Placental pericyte (primary cell): Measurements from ENCODE around the gene TFPI2. TPM values are rescaled to one million over a fixed set of nuclear protein-coding genes. Genes with fewer than 3 reads are reported as not detected.

ENCODE experiments used
- small RNA-seq: library from RNA; depleted of rRNA; stranded (forward); fragments of <200 nt; gene quantifications from one replicate; pipeline ENCODE3, GENCODE V24; 2012; ENCODE audit warnings: low replicate concordance
- total RNA-seq: library from RNA; depleted of rRNA; stranded (reverse); fragments of >200 nt; gene quantifications from 2 replicates; pipeline ENCODE4 v1.2.3, GENCODE V29; 2012

Gene TFPI2, protein sequence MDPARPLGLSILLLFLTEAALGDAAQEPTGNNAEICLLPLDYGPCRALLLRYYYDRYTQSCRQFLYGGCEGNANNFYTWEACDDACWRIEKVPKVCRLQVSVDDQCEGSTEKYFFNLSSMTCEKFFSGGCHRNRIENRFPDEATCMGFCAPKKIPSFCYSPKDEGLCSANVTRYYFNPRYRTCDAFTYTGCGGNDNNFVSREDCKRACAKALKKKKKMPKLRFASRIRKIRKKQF
- 650 and 1,118 TPM in 2 replicates for total RNA-seq

DNA sequence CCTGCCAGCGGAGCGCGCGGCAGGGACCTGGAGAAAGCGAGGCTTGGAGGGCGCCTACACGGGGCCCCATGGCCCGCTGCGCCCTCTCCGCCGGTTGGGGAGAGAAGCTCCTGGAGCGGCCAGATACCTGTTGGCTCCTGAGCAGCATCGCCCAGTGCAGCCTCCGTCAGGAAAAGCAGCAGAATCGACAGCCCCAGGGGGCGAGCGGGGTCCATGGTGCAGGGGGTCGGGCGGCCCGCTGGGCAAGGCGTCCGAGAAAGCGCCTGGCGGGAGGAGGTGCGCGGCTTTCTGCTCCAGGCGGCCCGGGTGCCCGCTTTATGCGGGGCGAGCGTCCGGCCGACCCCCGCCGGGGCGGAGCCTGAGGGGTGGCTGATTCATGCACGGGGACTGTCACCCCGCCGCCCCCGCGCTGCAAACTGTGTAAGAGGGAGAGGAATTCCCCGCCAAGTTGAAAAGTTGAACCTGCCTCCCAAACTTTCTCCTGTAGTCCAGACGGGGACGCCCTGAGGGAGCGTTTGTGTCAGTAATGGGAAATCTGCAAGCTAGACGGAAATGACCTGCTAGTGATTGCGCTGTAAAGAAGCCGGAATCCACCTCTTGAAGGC lies at the start of gene TFPI2:
Gene TFPI2, minus strand, starts transcription at position 290 of the 605 bp plus-strand sequence. Its CDS starts 75 bp downstream, at position 215.

DNA sequence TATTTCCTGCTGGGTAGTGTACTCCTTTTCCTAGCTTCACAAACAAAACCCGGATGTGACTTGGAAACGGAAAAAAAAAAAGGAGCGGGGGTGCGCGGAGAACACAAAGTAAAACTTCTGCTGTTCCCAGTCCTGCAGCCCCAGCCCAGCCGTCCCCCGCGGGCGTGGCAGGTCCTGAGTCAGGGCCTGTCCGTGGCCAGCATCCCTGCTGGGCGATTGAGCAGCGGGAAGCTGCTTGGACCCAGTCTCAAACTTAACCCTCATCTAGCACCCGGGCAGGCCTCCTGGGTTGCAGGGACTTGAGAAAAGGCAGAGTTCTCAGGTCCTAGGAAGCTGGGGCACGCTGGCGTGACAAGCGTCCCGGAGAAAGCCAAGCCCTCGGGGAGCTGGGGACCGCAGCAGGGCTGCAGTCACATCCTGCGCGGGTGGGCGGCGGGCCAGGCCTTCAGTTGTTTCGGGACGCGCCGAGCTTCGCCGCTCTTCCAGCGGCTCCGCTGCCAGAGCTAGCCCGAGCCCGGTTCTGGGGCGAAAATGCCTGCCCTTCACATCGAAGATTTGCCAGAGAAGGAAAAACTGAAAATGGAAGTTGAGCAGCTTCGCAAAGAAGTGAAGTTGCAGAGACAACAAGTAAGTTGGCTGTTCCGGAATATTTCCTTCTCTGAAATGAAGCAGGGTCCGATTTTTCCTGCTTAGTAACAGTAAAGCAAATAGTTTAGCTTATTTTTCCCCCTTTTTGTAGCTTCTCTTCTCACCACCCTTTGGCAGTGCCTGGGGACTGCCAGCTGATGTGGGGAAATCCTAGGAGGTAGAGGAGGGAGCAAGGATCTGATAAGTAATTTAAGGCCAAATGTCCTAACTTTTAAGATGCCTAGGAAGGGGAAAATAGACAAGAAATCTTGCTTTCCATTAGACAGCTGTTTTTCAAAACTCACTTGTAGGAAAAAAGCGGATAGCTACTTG lies 31.3 kb upstream of the TFPI2 start, which contains the start of gene GNG11:
Gene GNG11, plus strand, starts transcription at position 129 of the 960 bp plus-strand sequence. Its CDS starts 403 bp downstream, at position 532.

GRCh38 chr7:93906267-93906666 lies 15.7 kb upstream of the TFPI2 start, which contains the start of gene GNGT1:
Gene GNGT1, plus strand, starts transcription at chr7:93906567. Its CDS starts 180 bp downstream, at chr7:93906747.

Small RNA genes within 50 kb of the gene (small RNA-seq; reads per million reads assigned to genes)
- not detected for gene AC002076.2

Other genes starting within 250 kb of the TFPI2 start
- not detected in 2 replicates for gene GNGT1, start 15.8 kb upstream of the TFPI2 start, total RNA-seq
- 45.1 and 93.5 TPM in 2 replicates for gene GNG11, start 31.0 kb upstream of the TFPI2 start, total RNA-seq
- 29.9 and 58.9 TPM in 2 replicates for gene BET1, start 113.6 kb upstream of the TFPI2 start, total RNA-seq